Caco-2 (cell line): ENCODE data around the gene NOL9. TPM values are rescaled to one million over a fixed set of nuclear protein-coding genes. Genes with fewer than 3 reads are reported as not detected.

Experiments
- BruUV-seq: library from RNA; stranded (reverse); fragments of 400-500 nt; replicated peaks from 2 replicates; lab custom pipeline; 2021; lab: Mats Ljungman, UMichigan
- CTCF ChIA-PET: fragments of 300-600 bp; sonication (Branson Sonifier 250); formaldehyde crosslinking; loops from one replicate; lab custom pipeline; 2022; ENCODE audit warnings: antibody characterized with exemption; lab: Charles Lee
- POLR2A ChIA-PET: fragments of 300-600 bp; sonication (Branson Sonifier 250); formaldehyde crosslinking; loops from one replicate; lab custom pipeline; 2022; ENCODE audit warnings: antibody characterized with exemption; lab: Charles Lee
- DNase-seq, 2 experiments: peaks; one replicate each; pipeline versions ENCODE4 v3.0.0 to v3.0.0-alpha.2; 2020 to 2022
- H3K27me3 ChIP-seq: replicated peaks from 2 replicates; pipeline ENCODE4 v1.6.0; 2011; ENCODE audit warnings: low read length; ENCODE audit not compliant: control insufficient read depth, insufficient read depth
- H3K36me3 ChIP-seq: 2 replicates; pipeline ENCODE4 v1.5.1; 2011; ENCODE audit warnings: low read length; ENCODE audit not compliant: control insufficient read depth, insufficient read depth
- H3K4me1 ChIP-seq: fragments of 250-450 bp; sonication (Bioruptor Pico); 2 replicates; pipeline ENCODE4 v1.5.1; 2020; ENCODE audit warnings: mild to moderate bottlenecking
- H3K4me3 ChIP-seq: 2 replicates; pipeline ENCODE4 v1.5.1; 2011; ENCODE audit warnings: low read depth, mild to moderate bottlenecking, control low read depth, low read length
- H3K9me3 ChIP-seq: fragments of 250-450 bp; sonication (Bioruptor Pico); 2 replicates; pipeline ENCODE4 v1.5.1; 2020; ENCODE audit warnings: mild to moderate bottlenecking, moderate library complexity
- H3K27ac Mint-ChIP-seq: one replicate; pipeline ENCODE4 v1.8.0; 2022; ENCODE audit warnings: mixed read lengths; ENCODE audit not compliant: unreplicated experiment
- H3K27me3 Mint-ChIP-seq: one replicate; pipeline ENCODE4 v1.8.0; 2022; ENCODE audit warnings: mixed read lengths; ENCODE audit not compliant: insufficient read depth, unreplicated experiment
- H3K36me3 Mint-ChIP-seq: one replicate; pipeline ENCODE4 v1.8.0; 2022; ENCODE audit warnings: mild to moderate bottlenecking, mixed read lengths; ENCODE audit not compliant: insufficient read depth, unreplicated experiment
- H3K4me1 Mint-ChIP-seq: one replicate; pipeline ENCODE4 v1.8.0; 2022; ENCODE audit warnings: low read depth, mixed read lengths; ENCODE audit not compliant: unreplicated experiment
- H3K4me3 Mint-ChIP-seq: one replicate; pipeline ENCODE4 v1.8.0; 2022; ENCODE audit warnings: mild to moderate bottlenecking, moderate library complexity, mixed read lengths; ENCODE audit not compliant: unreplicated experiment
- H3K9me3 Mint-ChIP-seq: one replicate; pipeline ENCODE4 v1.8.0; 2022; ENCODE audit warnings: mixed read lengths; ENCODE audit not compliant: unreplicated experiment
- intact Hi-C: fragments of 100-400 bp; cut with micrococcal nuclease; formaldehyde crosslinking; loops from one replicate; pipeline ENCODE4 v1.10.0; 2022; ENCODE audit not compliant: unreplicated experiment
- total RNA-seq: library from RNA; stranded (reverse); gene quantifications from 2 replicates; pipeline ENCODE4 v1.2.3, GENCODE V29; 2022
- TF ChIP-seq, protein P1 (sequence below), 2 experiments: fragments of 200-600 bp in 1 of 2; IDR thresholded peaks; 1 replicate in 1 of 2; 2 replicates in 1 of 2; pipeline versions ENCODE4 v1.5.1 to v1.8.0; 2011 to 2022; ENCODE audit warnings: antibody characterized with exemption in 1 of 2, control low read depth in 1 of 2, inconsistent platforms in 1 of 2, low read depth in 1 of 2, low read length in 1 of 2, mild to moderate bottlenecking in 1 of 2, moderate library complexity in 1 of 2; ENCODE audit not compliant: insufficient read depth in 1 of 2, severe bottlenecking in 1 of 2, unreplicated experiment in 1 of 2

Gene NOL9
- total RNA-seq, 1 experiment from 2014 or later = 33.6 TPM

DNA sequence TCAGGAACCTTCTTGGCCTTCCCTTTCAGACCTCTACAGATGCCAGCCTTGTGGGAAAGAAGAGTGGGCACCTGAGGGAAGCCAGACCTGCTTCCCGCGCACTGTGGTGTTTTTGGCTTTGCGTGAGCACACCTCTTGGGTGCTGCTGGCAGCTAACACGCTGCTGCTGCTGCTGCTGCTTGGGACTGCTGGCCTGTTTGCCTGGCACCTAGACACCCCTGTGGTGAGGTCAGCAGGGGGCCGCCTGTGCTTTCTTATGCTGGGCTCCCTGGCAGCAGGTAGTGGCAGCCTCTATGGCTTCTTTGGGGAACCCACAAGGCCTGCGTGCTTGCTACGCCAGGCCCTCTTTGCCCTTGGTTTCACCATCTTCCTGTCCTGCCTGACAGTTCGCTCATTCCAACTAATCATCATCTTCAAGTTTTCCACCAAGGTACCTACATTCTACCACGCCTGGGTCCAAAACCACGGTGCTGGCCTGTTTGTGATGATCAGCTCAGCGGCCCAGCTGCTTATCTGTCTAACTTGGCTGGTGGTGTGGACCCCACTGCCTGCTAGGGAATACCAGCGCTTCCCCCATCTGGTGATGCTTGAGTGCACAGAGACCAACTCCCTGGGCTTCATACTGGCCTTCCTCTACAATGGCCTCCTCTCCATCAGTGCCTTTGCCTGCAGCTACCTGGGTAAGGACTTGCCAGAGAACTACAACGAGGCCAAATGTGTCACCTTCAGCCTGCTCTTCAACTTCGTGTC, 24.5 kb upstream of the NOL9 start:
- no TSS peak for BruUV-seq
- H3K4me1 Mint-ChIP-seq = no peaks in the 10 kb centered on the region
- H3K4me3 Mint-ChIP-seq = peak overlapping the region; percentile 87
- Histone ChIP-seq H3K9me3 (no peaks in the 10 kb centered on the region), H3K27me3 (no peaks in the 10 kb centered on the region), H3K4me1 (peaks cover 28% of the 10 kb centered on the region), H3K4me3 (peak overlapping the region; percentile 55), H3K36me3 (no peaks in the 10 kb centered on the region)
- H3K27me3 Mint-ChIP-seq = no peaks in the 10 kb centered on the region
- peak overlapping the region; percentile 96 for H3K27ac Mint-ChIP-seq
- intact Hi-C loops = loop anchor here (1.0 kb wide), 1 partner anchor 26 kb away; no protein-coding TSS in a partner anchor
- H3K36me3 Mint-ChIP-seq = peaks cover 14% of the 10 kb centered on the region
- TF ChIP-seq, protein P1, sequence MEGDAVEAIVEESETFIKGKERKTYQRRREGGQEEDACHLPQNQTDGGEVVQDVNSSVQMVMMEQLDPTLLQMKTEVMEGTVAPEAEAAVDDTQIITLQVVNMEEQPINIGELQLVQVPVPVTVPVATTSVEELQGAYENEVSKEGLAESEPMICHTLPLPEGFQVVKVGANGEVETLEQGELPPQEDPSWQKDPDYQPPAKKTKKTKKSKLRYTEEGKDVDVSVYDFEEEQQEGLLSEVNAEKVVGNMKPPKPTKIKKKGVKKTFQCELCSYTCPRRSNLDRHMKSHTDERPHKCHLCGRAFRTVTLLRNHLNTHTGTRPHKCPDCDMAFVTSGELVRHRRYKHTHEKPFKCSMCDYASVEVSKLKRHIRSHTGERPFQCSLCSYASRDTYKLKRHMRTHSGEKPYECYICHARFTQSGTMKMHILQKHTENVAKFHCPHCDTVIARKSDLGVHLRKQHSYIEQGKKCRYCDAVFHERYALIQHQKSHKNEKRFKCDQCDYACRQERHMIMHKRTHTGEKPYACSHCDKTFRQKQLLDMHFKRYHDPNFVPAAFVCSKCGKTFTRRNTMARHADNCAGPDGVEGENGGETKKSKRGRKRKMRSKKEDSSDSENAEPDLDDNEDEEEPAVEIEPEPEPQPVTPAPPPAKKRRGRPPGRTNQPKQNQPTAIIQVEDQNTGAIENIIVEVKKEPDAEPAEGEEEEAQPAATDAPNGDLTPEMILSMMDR (IDR thresholded peaks at IDR 0.05; ENCODE audit: insufficient read depth in 1 of 2, low read depth in 1 of 2, low read length in 1 of 2, severe bottlenecking in 1 of 2, unreplicated experiment in 1 of 2) = no peak
- CTCF ChIA-PET = no interaction called here
- no peaks in the 10 kb centered on the region for H3K9me3 Mint-ChIP-seq
- POLR2A ChIA-PET = no interaction called here
- DNase-seq = no peak

DNA sequence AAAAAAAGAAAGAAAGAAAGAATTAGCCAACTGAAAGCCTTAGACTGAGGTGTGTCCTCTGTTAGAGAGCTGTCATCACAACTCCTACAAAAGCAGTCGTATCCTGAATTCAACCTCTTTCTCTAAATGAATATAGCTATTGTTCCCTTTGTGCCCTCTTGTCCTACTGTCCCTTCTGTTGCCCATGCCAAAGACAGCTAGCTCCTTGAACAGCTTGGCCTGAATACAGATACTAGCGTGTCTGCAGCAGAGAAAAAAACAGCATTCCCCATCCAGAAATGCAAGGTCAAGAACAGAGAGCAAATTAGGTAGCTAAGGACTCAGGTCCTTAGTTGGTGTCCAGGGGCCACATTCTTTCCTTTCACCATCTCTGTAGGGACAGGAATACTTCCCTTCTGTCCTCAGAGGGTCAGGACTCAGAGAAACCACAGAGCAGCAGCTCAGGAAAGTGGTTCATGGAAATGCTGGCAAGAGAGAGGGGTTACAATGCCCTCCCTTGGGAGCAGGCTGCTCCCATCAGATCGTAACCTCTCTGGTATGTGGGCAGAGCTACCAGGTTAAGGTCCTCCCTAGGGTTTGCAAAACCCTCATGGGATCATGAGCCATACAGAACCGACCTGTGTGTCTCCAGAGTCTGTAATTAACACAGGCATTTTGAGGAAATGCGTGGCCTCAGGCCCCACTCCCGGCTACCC, 23.7 kb upstream of the NOL9 start:
- ChIA-PET CTCF (no interaction called here), POLR2A (no interaction called here)
- Histone ChIP-seq H3K9me3 (no peaks in the 10 kb centered on the region), H3K4me3 (no peak overlapping the region), H3K27me3 (no peaks in the 10 kb centered on the region), H3K36me3 (no peaks in the 10 kb centered on the region), H3K4me1 (peaks cover 26% of the 10 kb centered on the region)
- Mint-ChIP-seq H3K9me3 (no peaks in the 10 kb centered on the region), H3K4me3 (no peak overlapping the region), H3K27ac (no peak overlapping the region), H3K36me3 (peaks cover 14% of the 10 kb centered on the region), H3K27me3 (no peaks in the 10 kb centered on the region), H3K4me1 (no peaks in the 10 kb centered on the region)
- no TSS peak for BruUV-seq
- TF ChIP-seq, protein P1 (IDR thresholded peaks at IDR 0.05; ENCODE audit: insufficient read depth in 1 of 2, low read depth in 1 of 2, low read length in 1 of 2, severe bottlenecking in 1 of 2, unreplicated experiment in 1 of 2) = no peak
- intact Hi-C loops = no loop called here
- no peak for DNase-seq

DNA sequence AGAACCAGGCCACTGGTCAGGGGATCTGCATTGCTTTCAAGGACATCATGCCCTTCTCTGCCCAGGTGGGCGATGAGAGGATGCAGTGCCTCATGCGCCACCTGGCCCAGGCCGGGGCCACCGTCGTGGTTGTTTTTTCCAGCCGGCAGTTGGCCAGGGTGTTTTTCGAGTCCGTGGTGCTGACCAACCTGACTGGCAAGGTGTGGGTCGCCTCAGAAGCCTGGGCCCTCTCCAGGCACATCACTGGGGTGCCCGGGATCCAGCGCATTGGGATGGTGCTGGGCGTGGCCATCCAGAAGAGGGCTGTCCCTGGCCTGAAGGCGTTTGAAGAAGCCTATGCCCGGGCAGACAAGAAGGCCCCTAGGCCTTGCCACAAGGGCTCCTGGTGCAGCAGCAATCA, 20.5 kb upstream of the NOL9 start:
- Mint-ChIP-seq H3K4me1 (no peaks in the 10 kb centered on the region), H3K27ac (no peak overlapping the region), H3K4me3 (no peak overlapping the region), H3K36me3 (peaks cover 7% of the 10 kb centered on the region), H3K9me3 (no peaks in the 10 kb centered on the region), H3K27me3 (peaks cover 2% of the 10 kb centered on the region)
- DNase-seq = no peak
- TF ChIP-seq, protein P1 (IDR thresholded peaks at IDR 0.05; ENCODE audit: insufficient read depth in 1 of 2, low read depth in 1 of 2, low read length in 1 of 2, severe bottlenecking in 1 of 2, unreplicated experiment in 1 of 2) = no peak
- intact Hi-C loops = no loop called here
- no peak overlapping the region for H3K4me3 ChIP-seq
- BruUV-seq = no TSS peak
- ChIA-PET POLR2A (no interaction called here), CTCF (no interaction called here)
- no peaks in the 10 kb centered on the region for H3K9me3 ChIP-seq
- H3K27me3 ChIP-seq = no peaks in the 10 kb centered on the region
- H3K36me3 ChIP-seq = no peaks in the 10 kb centered on the region
- H3K4me1 ChIP-seq = 0 out of 2 replicates have a peak, but pooled peaks cover 4% of the 10 kb centered on the region
